OCI-LY3 (cell line): Measurements from ENCODE around the gene PSME2.

ENCODE experiments used
- H2AFZ ChIP-seq: fragments of 200-600, 300-600 bp; shearing (Covaris generic); 2 replicates; pipeline ENCODE4 v1.6.0; 2014; ENCODE audit warnings: antibody characterized with exemption, low read depth, low read length
- H3K27ac ChIP-seq: fragments of 200-600, 300-600 bp; sonication (generic); 2 replicates; pipeline ENCODE4 v1.5.1; 2014; ENCODE audit warnings: mild to moderate bottlenecking, low read length, moderate library complexity, mixed read lengths
- H3K27me3 ChIP-seq: fragments of 200-600, 300-600 bp; sonication (generic); 2 replicates; pipeline ENCODE4 v1.6.1; 2014; ENCODE audit warnings: low read depth, low read length, mixed read lengths
- H3K36me3 ChIP-seq: fragments of 200-600, 300-600 bp; sonication (generic); replicated peaks from 2 replicates; pipeline ENCODE3; 2014; ENCODE audit warnings: low read depth, low read length, mixed read lengths
- H3K4me1 ChIP-seq: fragments of 300-600, 200-600 bp; sonication (generic); 2 replicates; pipeline ENCODE4 v1.6.1; 2014; ENCODE audit warnings: low read length, mixed read lengths
- H3K4me2 ChIP-seq: fragments of 200-600, 300-600 bp; sonication (generic); 2 replicates; pipeline ENCODE4 v1.6.1; 2014; ENCODE audit warnings: low read length, mixed read lengths
- H3K4me3 ChIP-seq: fragments of 300-600, 200-600 bp; sonication (generic); 2 replicates; pipeline ENCODE4 v1.5.1; 2014; ENCODE audit warnings: antibody characterized with exemption, mild to moderate bottlenecking, low read length, moderate library complexity
- H3K79me2 ChIP-seq: fragments of 300-600, 200-600 bp; shearing (Covaris generic); 2 replicates; pipeline ENCODE4 v1.6.1; 2014; ENCODE audit warnings: mild to moderate bottlenecking, low read length, mixed read lengths
- H3K9ac ChIP-seq: fragments of 300-600, 200-600 bp; shearing (Covaris generic); 2 replicates; pipeline ENCODE4 v1.6.0; 2014; ENCODE audit warnings: mild to moderate bottlenecking, low read length, moderate library complexity
- H3K9me3 ChIP-seq: fragments of 200-600, 300-600 bp; shearing (Covaris generic); 2 replicates; pipeline ENCODE4 v1.6.1; 2014; ENCODE audit warnings: low read length, mixed read lengths; ENCODE audit not compliant: insufficient read depth
- H4K20me1 ChIP-seq: fragments of 200-600, 300-600 bp; sonication (generic); 2 replicates; pipeline ENCODE4 v1.6.1; 2016; ENCODE audit warnings: low read length, mixed read lengths; ENCODE audit not compliant: insufficient read depth
- EZH2phosphoT487 ChIP-seq: fragments of 200-600 bp; shearing (Covaris generic); IDR thresholded peaks from 2 replicates; pipeline ENCODE4 v1.6.1; 2018; ENCODE audit warnings: antibody characterized with exemption, mixed run types, low read depth
- TF ChIP-seq, protein P1 (sequence below): fragments of 200-600, 300-600 bp; sonication (generic); IDR thresholded peaks from 2 replicates; pipeline ENCODE4 v1.5.1; 2014; ENCODE audit warnings: antibody characterized with exemption, low read length, low read depth

PSME2 gene

DNA sequence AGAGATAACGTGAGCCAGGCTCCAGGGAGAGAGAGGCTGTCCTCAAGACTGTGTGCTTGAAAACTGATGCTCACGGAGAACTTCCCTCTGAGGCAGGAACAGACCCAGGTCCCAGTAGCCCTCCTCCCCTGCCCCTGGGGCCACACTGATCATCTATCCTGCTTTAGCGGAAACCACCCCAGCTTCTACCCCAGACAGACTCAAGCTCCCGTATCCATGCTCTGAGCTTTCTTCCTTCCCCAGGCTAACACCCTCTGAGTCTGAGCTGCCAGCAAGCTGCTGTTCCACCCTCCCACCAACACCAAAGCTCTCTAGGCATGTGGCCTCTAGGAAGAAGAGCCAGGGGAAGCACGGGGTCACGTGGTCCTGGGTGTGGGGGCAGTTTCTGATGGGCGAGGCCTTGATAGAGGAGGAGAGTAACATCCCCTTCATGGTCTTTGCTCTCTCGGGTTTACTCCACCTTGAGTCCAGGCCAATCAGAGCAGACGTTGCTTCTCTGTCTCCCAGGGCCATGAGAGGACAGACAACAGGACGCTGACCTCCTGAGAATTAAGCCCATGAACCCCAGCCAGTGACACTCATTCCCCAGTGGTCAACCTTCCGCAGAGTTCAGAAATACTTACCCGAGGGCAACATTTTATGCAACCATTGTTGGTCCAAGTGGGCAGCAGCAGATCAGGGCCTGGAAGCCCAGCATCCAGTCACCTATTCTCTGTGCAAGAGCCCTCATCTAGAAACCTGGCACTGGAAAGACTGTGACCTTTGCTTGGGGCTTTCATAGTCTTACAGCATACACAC, 50.9 kb downstream of the PSME2 start:
- Histone ChIP-seq H3K27me3 (no peaks in the 10 kb centered on the region), H4K20me1 (no peaks in the 10 kb centered on the region), H2AFZ (no peak overlapping the region), H3K27ac (peak overlapping the region; percentile 79), H3K4me3 (peak overlapping the region; percentile 93), H3K4me1 (peaks cover 18% of the 10 kb centered on the region), H3K4me2 (peak overlapping the region; percentile 97), H3K9ac (peak overlapping the region; percentile 100), H3K9me3 (no peaks in the 10 kb centered on the region), H3K36me3 (peaks cover 32% of the 10 kb centered on the region), H3K79me2 (peaks cover 17% of the 10 kb centered on the region)
- TF ChIP-seq, protein P1, sequence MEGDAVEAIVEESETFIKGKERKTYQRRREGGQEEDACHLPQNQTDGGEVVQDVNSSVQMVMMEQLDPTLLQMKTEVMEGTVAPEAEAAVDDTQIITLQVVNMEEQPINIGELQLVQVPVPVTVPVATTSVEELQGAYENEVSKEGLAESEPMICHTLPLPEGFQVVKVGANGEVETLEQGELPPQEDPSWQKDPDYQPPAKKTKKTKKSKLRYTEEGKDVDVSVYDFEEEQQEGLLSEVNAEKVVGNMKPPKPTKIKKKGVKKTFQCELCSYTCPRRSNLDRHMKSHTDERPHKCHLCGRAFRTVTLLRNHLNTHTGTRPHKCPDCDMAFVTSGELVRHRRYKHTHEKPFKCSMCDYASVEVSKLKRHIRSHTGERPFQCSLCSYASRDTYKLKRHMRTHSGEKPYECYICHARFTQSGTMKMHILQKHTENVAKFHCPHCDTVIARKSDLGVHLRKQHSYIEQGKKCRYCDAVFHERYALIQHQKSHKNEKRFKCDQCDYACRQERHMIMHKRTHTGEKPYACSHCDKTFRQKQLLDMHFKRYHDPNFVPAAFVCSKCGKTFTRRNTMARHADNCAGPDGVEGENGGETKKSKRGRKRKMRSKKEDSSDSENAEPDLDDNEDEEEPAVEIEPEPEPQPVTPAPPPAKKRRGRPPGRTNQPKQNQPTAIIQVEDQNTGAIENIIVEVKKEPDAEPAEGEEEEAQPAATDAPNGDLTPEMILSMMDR, result no peak
- TF ChIP-seq EZH2phosphoT487, result no peak

DNA sequence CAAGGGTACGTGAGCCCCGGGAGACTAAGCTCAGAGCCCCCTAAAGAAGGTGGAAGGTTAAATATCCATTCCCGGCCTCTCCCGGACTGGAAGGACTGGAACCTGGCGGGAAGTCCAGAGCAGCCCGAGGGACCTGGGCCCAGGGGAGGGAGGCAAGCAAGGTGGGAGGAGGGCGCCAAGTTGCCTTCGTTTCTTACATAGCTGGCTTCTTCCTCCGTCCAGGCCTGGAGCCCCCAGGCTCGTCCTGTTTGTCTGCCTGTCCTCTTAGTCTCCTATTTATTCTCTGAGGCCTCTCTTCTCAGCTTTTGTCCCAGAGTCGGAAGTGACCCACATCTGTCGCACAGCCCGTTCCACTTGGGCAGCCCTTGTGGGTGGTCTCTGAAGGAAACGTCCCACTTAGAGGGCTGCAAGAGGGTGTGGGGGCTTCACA, 51.6 kb downstream of the PSME2 start:
- Histone ChIP-seq H3K27ac (peak overlapping the region; percentile 79), H4K20me1 (no peaks in the 10 kb centered on the region), H3K36me3 (peaks cover 26% of the 10 kb centered on the region), H3K4me3 (peak overlapping the region; percentile 93), H3K4me1 (peaks cover 22% of the 10 kb centered on the region), H2AFZ (peak overlapping the region; percentile 43; the same call in 1 of the 2 replicates), H3K79me2 (peaks cover 17% of the 10 kb centered on the region), H3K9ac (peak overlapping the region; percentile 100), H3K4me2 (peak overlapping the region; percentile 97), H3K27me3 (no peaks in the 10 kb centered on the region), H3K9me3 (no peaks in the 10 kb centered on the region)
- TF ChIP-seq, protein P1, result no peak
- TF ChIP-seq EZH2phosphoT487, result no peak

DNA sequence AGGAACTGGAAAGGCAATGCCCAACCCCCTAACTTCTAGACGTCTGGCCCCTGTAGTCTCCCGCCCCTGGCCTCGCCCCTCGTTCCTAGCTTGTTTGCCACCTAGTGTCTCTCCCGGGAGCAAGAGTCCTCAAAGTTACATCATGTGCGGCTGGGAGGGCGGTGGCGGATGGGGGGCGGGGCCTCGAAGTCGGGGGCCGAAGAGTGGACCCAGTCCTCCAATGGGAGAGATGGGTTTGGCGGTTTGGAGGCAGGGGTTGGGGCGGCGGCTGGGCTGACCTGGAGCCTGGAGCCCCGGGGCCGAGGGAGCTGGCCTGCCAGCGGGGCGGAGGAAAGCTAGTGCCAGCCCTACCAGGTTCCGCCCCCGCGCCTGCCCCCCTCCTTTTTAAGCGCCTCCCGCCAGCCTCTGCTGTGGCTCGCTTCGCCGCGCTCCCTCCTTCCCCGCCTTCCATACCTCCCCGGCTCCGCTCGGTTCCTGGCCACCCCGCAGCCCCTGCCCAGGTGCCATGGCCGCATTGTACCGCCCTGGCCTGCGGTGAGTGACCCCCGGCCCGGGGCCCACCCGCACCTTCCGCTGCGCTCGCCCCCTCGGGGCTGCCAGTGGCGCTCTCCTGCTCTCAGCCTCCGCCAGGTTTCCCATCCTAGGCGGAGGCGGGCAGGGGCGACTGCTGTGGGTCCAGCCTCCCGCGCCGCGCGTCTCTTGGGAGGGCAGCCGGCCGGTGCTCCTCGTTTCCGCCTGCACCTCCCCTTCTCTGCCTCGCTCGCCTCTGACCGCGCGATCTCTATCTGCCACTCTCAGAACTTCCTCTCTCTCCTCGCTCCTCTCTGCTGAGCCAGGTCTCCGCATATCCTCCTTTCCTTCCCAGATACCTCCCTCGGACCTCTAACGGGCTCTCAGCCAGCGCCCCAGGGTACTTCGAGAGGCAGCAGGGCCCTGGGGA, 52.2 kb downstream of the PSME2 start, which contains the start of gene PCK2:
Gene PCK2, plus strand, starts transcription at position 411 of the 940 bp plus-strand sequence. Its CDS starts 95 bp downstream, at position 506.
- Histone ChIP-seq H4K20me1 (no peaks in the 10 kb centered on the region), H3K79me2 (peaks cover 17% of the 10 kb centered on the region), H2AFZ (peak within 1 kb of the TSS; percentile 43; the same call in 1 of the 2 replicates), H3K4me1 (peaks cover 22% of the 10 kb centered on the region), H3K27ac (peak within 1 kb of the TSS; percentile 79), H3K4me2 (peak within 1 kb of the TSS; percentile 97), H3K9ac (peak within 1 kb of the TSS; percentile 100), H3K9me3 (no peaks in the 10 kb centered on the region), H3K4me3 (peak within 1 kb of the TSS; percentile 93), H3K36me3 (peaks cover 20% of the 10 kb centered on the region), H3K27me3 (no peaks in the 10 kb centered on the region)
- TF ChIP-seq, protein P1, result no peak
- no peak for TF ChIP-seq EZH2phosphoT487
